Measurements from ENCODE around the gene ZCCHC14.
"Not testable (repeated sequence)": the region's sequence is repeated elsewhere in the genome, so short reads cannot be mapped to it uniquely, and the experiment has no call there.

Gene ZCCHC14

DNA sequence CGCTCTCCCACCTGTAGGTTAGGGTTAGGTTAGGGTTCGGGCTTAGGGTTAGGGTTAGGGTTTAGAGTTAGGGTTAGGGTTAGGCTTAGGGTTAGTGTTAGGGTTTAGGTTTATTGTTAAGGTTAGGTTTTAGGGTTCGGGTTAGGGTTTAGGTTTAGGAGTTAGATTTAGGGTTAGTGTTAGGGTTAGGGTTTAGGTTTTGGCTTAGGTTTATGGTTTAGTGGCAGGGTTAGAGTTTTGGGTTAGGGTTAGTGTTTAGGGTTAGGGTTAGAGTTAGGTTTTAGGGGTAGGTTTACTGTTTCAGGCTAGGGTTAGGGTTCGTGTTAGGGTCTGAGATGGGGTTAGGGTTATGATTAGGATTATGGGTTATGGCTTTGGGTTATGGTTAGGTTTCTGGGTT, 31.6 kb upstream of the ZCCHC14 start:
- DNase-seq (ENCODE audit: low spot score) = no peak

DNA sequence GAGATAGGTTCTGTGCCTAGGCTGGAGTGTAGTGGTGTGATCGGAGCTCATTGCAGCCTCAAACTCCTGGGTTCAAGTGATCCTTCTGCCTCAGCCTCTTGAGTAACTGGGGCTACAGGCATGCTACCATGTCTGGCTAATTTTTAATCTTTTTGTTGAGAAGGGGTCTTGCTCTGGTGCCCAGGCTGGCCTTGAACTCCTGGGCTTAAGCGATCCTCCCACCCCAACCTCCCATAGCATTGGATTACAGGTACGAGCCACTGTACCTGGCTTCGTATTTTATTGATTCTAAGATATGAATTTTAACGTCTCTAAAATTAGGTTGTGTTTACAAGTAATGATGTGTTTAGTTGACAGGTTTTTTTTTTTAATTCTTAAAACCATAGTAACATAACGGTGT, 30.8 kb upstream of the ZCCHC14 start:
- not testable (repeated sequence) for DNase-seq (ENCODE audit: low spot score)

DNA sequence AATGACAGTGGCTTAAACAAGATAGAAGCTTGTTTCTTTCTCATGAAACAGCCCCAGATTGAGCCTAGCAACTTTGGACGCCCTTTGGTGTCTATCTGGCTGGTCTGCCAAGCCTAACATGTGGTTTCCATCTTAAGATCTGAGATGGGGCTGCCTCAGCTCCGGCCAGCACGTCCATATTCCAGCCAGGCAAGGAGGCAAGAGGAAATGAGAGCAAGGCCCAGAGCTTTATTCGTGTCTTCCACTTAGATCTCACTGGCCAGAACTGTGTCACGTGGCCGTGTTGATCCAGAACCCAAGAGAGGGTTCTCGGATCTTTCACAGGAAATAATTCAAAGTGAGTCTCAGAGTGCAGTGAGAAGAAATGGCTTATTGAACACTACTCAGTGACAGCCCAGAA, 28.9 kb upstream of the ZCCHC14 start:
- not testable (repeated sequence) for DNase-seq (ENCODE audit: low spot score)

DNA sequence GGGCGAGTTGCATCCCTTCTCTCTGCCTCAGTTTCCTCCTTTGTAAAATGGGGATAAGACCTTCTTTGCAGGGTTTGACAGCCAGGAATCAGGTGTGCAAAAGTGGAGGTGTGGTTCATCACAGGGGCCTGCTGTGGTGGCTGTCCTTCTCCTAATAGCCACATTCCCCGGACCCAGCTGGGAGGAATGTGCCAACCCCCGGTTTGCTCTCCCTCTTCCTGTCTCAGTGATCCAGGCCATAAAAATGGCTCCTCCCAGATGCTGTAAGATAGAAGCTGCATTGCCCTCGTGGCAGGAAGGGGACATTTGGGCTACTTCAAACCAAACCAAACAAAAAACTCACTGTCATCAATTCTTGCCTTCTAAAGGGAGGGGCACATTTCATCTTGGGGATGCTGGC, 26.3 kb upstream of the ZCCHC14 start:
- DNase-seq (ENCODE audit: low spot score) = not testable (repeated sequence)

DNA sequence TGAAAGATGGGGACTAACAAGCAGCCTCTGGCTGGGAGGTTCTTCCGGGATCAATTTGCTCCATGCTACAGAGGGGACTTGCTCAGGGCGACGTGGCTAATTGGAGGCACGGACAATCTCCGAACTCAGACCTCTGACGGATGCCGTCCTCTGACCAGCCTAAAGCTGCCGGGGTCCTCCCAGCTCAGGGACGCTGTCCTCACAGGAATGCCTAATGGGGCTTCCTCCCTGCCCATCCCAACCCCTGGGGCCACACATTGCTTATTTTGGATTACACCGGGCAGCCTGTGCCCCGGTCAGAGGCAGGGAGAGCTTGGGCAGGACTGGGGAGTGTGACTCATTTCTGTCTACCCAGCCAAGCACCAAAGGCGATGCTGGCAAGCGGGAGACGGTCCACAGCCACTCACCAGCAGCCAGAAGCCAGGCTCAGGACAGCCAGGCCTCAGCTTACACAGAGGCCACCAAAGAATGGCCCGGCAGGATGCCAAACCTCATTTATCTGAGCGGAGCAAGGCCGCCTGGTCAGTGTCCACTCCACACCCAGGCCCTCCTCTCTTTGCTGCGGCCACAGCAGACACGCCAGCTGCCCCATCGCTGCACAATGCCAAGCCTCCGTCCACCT, 25.7 kb upstream of the ZCCHC14 start:
- not testable (repeated sequence) for DNase-seq (ENCODE audit: low spot score)

DNA sequence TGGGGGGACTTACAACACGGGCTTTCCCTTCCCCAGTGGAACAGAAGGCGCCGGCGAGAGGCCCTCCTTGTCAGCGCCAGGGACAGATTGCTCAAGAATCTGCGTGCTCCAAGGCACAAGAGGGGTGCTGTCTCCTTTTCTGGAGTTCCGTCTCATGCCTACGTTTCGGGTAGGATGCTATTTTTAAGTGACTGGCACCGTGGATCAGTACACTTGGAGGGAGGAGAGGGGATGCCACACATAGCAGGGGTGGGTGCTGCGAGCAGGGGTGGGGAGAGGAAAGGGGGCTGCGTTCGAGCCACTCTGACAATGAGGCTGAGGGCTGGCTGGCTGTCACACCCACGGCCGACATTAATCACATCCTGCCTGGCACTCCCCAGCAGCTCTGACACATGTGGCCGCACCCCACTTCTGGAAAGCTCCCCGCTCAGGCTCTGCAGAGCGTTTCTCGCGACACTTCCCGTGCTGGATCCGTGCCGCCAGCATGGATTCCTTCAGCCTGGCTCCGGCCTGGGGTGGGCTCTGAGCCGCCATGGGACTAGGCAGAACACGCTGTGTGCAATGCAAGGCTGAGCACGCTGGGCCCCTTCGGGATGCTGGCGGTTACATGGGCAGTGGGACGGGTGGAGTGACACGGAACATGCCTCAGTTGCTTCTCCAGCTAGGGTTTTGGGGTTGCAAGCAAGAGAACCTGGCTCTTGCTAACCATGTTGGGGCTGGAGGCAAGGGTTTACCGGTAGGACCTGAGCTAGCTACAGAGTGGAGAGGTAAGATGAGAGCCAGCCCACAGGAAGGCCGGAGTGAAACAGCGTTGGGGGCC, 25.0 kb upstream of the ZCCHC14 start:
- not testable (repeated sequence) for DNase-seq (ENCODE audit: low spot score)

DNA sequence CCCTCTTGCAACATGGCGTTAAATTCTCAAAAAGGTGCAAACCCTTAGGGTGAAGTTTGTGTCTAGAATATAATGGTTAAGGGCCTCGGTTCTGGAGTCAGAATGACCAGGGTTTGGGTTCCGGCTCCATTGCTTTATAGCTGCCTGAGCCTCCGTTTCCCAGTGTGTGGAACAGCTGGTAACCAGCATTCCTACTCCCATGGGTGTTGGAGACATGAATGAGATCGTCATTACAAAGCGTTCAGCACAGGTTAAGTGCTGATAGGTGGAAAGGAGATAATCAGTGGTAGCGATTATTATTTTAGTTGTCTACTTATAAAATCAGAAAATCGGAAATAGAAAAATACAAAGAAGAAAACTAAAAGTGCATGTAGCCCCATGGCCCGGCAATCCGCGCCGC, 23.5 kb upstream of the ZCCHC14 start:
- no peak for DNase-seq (ENCODE audit: low spot score)

DNA sequence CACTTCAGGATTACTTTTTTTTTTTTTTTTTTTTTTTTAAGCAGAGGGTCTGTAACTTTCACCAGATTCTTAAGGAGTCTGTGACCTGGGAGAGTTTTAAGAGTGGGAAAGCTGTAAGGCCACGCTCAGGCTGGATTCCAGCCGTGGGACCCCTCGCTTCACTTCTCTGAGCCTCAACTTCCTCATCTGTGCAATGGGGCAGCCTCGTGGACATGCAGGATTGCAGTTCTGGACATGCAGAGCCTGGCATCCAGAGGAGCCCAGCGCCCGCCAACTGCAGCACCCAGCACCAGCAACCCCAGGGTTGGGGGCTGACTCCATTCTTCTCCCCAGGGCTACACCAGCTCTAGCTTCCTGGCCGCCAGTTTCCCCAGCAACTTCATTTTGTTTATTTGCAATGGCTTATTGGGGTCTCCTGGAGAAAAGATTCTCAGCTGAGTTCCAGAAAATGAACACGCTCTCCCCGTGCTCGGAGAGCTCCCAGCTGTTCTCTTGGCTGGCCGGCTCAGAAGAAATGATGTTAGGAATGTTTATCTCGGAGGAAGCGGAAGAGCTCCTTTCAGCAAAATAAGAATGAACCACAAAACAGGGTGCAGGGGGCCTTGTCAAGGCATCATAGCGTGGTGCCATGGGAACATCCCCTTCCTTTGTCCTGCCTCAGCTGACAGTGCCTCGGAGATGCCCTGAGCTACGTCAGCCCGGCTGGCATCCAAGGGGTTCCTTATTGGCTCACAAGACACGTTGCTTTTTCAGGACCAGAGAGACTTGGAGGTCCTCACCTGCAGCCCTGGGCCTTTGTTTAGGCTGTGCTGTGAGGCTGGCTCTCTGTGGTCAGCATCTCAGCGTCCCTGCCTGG, 22.9 kb upstream of the ZCCHC14 start:
- no peak for DNase-seq (ENCODE audit: low spot score)

DNA sequence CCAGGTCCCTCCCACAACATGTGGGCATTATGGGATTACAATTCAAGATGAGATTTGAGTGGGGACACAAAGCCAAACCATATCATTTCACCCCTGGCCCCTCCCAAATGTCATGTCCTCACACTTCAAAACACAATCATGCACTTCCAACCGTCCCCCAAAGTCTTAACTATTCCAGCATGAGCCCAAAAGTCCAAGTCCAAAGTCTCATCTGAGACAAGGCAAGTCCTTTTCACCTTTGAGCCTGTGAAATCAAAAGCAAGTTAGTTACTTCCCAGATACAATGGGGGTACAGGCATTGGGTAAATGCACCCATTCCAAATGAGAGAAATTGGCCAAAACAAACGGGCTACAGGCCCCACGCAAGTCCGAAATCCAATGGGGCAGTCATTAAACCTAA, 17.0 kb upstream of the ZCCHC14 start:
- not testable (repeated sequence) for DNase-seq (ENCODE audit: low spot score)

DNA sequence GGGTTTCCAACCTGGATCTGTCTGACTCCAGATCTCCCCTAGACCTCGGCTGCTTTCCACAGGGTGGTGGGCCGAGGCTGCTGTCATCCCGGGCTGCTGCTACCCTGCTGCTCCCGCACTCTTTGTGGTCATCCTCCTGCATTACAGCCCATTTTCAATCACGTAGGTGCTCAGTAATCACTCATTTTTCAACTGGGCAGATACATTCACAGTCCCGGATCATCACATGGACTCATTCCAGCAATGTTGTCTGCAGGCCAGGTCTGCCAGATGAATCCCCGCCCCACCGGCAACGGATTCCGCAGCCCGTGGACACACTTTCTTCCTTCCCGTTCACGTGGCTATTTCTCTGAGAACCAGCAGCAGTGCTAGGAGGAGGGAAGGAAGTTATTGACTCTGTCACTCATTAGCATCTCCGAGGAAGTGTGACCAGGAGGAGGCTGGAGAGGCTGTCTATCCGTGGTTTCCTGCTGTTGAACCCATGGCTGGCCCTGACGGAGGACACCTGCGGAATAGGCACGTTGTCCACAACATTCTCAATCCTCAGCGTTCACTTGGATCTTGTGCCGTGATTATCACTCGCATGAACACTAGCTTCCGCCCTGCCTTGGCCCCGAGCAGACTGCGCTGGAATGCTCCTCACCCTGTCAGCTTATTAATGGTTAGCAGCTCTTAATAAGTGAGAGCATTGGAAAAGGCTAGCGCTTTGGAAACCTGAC, 14.7 kb upstream of the ZCCHC14 start:
- no peak for DNase-seq (ENCODE audit: low spot score)

DNA sequence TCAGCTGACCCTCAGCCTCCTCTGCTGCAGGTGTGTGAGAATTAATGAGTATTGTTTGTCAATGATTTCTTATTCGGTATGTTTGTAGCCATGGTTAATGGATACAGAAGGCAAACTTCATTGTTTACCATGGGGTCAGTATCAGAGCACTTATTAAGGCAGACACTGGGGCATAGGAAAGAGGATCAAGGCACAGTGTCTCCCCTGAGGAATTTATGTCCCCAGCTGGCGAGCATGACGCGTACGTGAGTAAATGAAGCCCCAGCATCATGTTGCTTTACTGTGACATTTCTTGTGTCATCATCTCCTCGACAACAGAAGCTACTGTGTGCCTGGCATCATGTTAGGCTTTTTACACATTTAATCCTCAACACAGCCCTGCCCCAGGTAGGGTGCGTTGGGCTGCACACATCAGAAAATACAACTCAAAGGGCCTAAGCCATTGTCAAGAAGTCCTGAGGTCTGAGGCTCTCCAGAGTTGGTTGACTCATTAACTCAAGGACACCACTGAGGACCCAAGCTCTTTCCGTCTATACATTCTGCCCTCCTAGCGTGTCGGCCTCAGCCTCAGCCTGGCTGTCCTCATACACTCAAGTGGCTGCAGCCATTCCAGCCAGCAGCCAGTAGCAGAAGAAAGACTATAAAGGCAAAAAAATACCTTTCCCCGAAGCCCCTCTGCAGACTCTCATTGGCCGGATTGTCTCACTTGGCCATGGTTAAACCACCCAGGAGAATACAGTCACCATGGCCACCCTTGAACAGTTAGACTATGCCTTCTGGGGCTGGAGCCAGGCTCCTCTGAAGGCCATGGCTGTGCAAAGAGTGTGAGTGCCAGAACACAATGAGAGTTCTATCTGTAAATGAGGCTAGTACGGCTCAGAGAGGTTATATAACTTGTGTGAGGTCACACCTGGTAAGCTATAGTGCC, 13.9 kb upstream of the ZCCHC14 start:
- DNase-seq (ENCODE audit: low spot score) = no peak

DNA sequence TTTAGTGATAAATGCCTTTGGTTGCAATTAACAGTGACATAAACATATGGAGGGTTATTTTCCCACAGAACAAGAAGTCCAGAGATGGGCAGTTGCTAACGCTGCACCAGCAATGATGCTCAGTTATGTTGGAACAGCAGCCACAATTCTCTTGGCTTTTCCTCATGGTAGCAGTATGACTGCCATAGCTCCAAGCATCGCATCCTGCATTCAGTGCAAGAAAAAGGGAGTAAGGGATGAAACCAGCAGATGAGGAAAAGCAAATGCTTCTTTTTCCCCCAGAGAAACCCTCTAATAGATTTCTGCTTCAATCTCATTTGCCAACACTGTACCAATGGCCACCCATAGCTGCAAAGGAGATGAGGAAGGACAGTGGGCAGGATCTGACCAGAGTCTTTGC, 13.0 kb upstream of the ZCCHC14 start:
- no peak for DNase-seq (ENCODE audit: low spot score)

DNA sequence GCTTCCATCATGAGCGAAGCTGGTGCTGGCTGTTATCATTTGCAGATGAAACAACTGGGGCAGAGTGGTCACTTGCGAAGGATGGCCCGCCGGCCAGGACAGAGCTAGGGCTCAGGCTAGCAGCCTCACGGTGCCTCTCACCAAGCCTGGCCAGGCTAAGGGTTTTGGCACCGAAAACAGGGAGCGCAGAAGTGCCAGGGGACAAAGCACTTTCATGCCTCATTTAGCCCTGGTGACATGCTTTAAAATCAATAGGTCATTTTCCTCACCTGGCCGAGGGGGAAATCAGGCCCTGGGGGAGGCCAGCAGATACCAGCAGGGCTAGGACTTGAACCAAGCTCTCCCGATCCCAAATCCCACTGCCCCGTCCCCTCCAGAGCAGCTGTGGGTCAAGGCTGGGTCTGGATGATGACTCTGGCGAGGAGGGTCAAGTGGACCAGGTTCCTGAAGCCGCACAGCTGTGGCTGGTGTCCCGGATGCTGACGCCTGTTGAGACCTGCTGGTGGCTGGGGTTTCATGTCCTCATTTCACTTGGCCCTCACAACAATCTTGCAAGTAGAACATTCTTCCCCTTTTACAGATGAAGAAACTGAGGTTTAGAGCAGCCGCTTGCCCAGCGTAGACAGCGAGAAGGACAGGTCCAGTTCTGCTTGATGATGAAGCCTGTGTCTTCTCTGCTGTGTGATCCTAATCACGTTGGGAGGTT, 10.6 kb upstream of the ZCCHC14 start:
- peak; percentile 35 for DNase-seq (ENCODE audit: low spot score)

DNA sequence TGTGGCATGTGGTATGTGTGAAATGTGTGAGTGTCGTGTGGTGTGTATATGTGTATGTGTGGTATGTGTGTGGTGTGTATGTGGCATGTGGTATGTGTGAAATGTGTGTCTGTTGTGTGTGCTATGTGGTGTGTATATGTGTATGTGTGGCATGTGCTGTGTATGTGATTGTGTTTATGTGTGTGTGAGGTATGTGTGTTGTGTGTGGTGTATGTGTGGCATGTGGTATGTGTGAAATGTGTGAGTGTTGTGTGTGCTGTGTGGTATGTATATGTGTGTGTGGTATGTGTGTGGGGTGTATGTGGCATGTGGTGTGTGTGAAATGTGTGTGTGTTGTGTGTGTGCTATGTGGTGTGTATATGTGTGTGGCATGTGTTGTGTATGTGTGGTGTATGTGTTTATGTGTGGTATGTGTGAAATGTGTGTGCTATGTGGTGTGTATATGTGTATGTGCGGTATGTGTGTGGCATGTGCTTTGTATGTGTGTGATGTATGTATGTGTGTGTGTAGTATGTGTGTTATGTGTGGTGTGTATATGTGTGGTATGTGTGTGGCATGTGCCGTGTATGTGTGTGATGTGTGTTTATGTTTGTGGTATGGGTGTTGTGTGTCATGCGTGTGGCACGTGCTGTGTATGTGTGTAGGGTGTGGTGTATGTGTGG, 9.6 kb upstream of the ZCCHC14 start:
- no peak for DNase-seq (ENCODE audit: low spot score)

DNA sequence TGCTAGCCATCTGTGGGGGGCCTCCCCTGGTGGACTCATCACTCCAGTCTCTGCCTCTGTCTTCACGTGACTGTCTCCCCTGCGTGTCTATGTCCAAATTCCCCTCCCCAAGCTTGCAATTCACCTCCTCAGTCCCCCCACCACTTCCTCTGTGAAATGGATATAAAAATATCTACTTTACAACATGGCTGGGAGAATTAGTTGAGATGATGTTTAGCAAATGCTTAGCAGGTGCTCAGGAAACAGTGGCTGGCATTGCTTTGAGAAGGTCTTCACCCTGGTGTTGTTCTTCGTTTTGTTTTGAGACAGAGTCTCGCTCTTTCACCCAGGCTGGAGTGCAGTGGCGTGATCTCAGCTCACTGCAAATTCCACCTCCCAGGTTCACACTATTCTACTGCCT, 8.3 kb upstream of the ZCCHC14 start:
- DNase-seq (ENCODE audit: low spot score) = no peak

DNA sequence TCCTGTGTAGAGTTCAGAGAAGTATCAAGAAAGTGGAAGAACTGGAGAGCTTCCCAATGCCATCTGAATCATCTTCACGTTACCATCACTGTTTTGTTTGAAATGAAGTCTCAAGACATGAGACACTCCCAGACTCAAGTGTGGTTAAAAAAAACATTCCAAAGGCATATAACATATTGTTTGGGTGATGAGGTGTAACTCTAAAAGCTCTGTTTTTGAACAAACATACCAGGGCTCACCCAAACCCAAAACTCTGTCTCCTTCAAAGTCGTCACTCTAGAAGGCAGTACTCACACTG, 6.3 kb upstream of the ZCCHC14 start:
- DNase-seq (ENCODE audit: low spot score) = no peak

DNA sequence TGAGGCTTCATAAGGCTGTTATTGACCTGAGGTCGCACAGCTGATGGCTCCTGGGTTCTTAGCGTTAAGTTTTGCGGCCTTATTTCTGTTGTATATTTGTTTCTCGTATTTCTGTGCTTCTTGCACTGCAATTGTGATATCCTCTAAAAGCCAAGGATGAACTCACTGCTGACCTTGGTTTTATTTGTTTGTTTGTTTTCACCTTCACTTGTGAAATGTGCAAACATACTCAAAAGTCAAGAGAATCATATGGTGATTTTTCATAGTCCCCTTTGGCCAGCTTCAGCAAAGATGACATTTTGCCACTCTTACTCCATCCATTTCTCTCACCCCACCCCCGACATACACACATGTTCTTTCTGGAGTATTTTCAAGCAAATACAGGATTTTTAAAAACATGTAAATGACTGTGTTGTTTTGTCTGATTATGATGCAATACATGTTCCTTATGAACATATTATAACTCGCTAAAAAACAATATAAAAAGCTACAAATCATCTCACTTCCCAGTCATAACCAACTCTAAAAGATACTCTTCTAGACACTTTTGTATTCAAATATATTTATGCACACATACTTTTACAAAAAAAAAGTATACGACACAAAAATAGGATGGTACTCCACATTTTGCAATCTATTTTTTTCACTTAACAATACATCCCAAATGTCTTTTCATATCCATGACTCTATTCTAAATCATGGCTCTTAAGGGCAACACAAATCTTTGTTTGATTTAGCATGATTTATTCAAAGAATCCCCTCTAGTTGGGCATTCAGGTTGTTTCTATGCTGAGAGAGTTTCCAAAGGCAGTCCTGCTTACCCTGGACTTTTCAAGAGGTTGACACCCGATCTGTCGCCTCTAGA, 5.7 kb upstream of the ZCCHC14 start:
- DNase-seq (ENCODE audit: low spot score) = no peak

DNA sequence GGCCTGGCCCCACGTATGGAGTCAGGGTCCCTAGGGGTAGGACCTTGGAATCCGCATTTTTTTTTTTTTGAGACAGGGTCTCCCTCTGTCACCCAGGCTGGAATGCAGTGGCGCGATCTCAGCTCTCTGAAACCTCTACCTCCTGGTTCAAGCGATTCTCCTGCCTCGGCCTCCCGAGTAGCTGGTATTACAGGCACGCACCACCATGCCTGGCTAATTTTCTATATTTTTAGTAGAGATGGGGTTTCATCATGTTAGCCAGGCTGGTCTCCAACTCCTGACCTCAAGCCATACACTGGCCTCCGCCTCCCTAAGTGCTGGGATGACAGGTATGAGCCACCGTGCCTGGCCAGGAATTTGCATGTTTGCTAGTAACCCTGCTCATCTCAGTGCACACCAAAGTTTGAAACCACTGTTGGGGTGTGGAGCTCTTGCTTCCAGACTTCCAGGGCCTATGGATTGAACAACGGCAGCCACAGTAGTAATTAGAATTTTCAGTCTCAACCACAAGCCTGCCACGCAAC, 5.0 kb upstream of the ZCCHC14 start:
- not testable (repeated sequence) for DNase-seq (ENCODE audit: low spot score)
